GM23338 (cell line): ENCODE results near the gene NPY4R2.
"Not testable (repeated sequence)": the region's sequence is repeated elsewhere in the genome, so short reads cannot be mapped to it uniquely, and the experiment has no call there.

Source experiments
- CTCF ChIP-seq, 2 experiments: fragments of 200-600 bp in 1 of 2; sonication (generic) in 1 of 2; conservative IDR thresholded peaks; 2 replicates each; pipeline versions ENCODE4 v1.5.1 to v1.6.1; 2016 to 2017; ENCODE audit warnings: antibody characterized with exemption in 2 of 2, low read depth in 2 of 2, mild to moderate bottlenecking in 2 of 2, moderate library complexity in 1 of 2
- POLR2AphosphoS5 ChIP-seq: IDR thresholded peaks from 2 replicates; pipeline ENCODE4 v1.6.1; 2016; ENCODE audit warnings: antibody characterized with exemption, low read depth

GRCh38 chr10:47937634-47938033 lies 19.2 kb downstream of the NPY4R2 start:
- not testable (repeated sequence) for TF ChIP-seq CTCF (conservative IDR thresholded peaks at IDR 0.05; ENCODE audit: low read depth in 2 of 2); POLR2AphosphoS5
